HepG2 (cell line): ENCODE measurements around the gene ATP6V0A1. TPM values are rescaled to one million over a fixed set of nuclear protein-coding genes. Genes with fewer than 3 reads are reported as not detected.

ENCODE experiments used
- ATAC-seq: fragments of 200-7000 bp; cut with Tn5 transposase; 3 replicates; pipeline ENCODE4 v1.9.1; 2020; ENCODE audit warnings: mild to moderate bottlenecking, moderate library complexity
- BruUV-seq: library from RNA; stranded (reverse); fragments of 400-500 nt; replicated peaks from 2 replicates; lab custom pipeline; 2021; lab: Mats Ljungman, UMichigan
- CTCF ChIA-PET: fragments of 300-600 bp; formaldehyde crosslinking; extraction: SDS; loops from one replicate; lab custom pipeline; 2021; ENCODE audit warnings: low total read pairs, inconsistent platforms, low intra/inter-chr PET ratio; lab: Yijun Ruan, JAX
- POLR2A ChIA-PET: fragments of 350-600 bp; sonication (Branson Sonifier 250); formaldehyde crosslinking; loops from one replicate; lab custom pipeline; 2020; ENCODE audit warnings: antibody characterized with exemption, inconsistent platforms; lab: Yijun Ruan, JAX
- DNase-seq: peaks from one replicate; pipeline ENCODE4 v3.0.0-alpha.2; 2015; ENCODE audit warnings: low spot score
- FAIRE-seq: peaks from 3 replicates; lab custom pipeline; 2011; peaks lifted over from hg19 to GRCh38; lab: Jason Lieb, UNC
- H2AFZ ChIP-seq: one replicate; pipeline ENCODE4 v1.6.1; 2011; ENCODE audit warnings: low read length, inconsistent platforms
- H3K27ac ChIP-seq: fragments of 300-600 bp; 3 replicates; pipeline ENCODE4 v1.8.0; 2011; ENCODE audit warnings: mixed run types, mild to moderate bottlenecking, mixed read lengths, low read length, inconsistent platforms; ENCODE audit not compliant: insufficient read depth; ENCODE audit errors: extremely low read length
- H3K27me3 ChIP-seq, 2 experiments: fragments of 200-600 bp in 1 of 2; 2 replicates in 1 of 2; 3 replicates in 1 of 2; pipeline versions ENCODE4 v1.6.0 to v1.8.0; 2011; ENCODE audit warnings: low read length in 2 of 2, mild to moderate bottlenecking in 2 of 2, moderate library complexity in 2 of 2, inconsistent platforms in 1 of 2; ENCODE audit not compliant: insufficient read depth in 2 of 2, control insufficient read depth in 1 of 2
- H3K36me3 ChIP-seq, 2 experiments: fragments of 200-600 bp in 1 of 2; replicated peaks in 1 of 2; 2 replicates in 1 of 2; 3 replicates in 1 of 2; pipeline versions ENCODE4 v1.5.1 to v1.8.0; 2011; ENCODE audit warnings: low read length in 2 of 2, inconsistent platforms in 1 of 2; ENCODE audit not compliant: insufficient read depth in 2 of 2, control insufficient read depth in 1 of 2
- H3K4me1 ChIP-seq: 2 replicates; pipeline ENCODE4 v1.5.1; 2012; ENCODE audit warnings: low read length, inconsistent platforms; ENCODE audit not compliant: insufficient read depth
- H3K4me2 ChIP-seq: 2 replicates; pipeline ENCODE4 v1.6.0; 2011; ENCODE audit warnings: low read depth, low read length, inconsistent platforms
- H3K4me3 ChIP-seq, 3 experiments: fragments of 200-600 bp in 1 of 3; sonication (generic), shearing (Covaris generic) in 1 of 3; replicated peaks in 1 of 3; 2 replicates each; pipeline ENCODE4 v1.5.1; 2011 to 2016; ENCODE audit warnings: low read length in 3 of 3, inconsistent platforms in 2 of 3, low read depth in 2 of 3, mild to moderate bottlenecking in 2 of 3, control low read depth in 1 of 3, mixed read lengths in 1 of 3; ENCODE audit not compliant: insufficient read depth in 1 of 3
- H3K79me2 ChIP-seq: one replicate; pipeline ENCODE4 v1.6.1; 2011; ENCODE audit warnings: low read length, inconsistent platforms; ENCODE audit not compliant: insufficient read depth
- H3K9ac ChIP-seq: 2 replicates; pipeline ENCODE4 v1.6.0; 2011; ENCODE audit warnings: mild to moderate bottlenecking, low read depth, low read length, inconsistent platforms; ENCODE audit not compliant: insufficient read depth
- H3K9me3 ChIP-seq: 2 replicates; pipeline ENCODE4 v1.5.1; 2012; ENCODE audit warnings: mild to moderate bottlenecking, low read length
- H4K20me1 ChIP-seq: 2 replicates; pipeline ENCODE4 v1.6.0; 2011; ENCODE audit warnings: inconsistent platforms, mild to moderate bottlenecking, low read length, moderate library complexity; ENCODE audit not compliant: insufficient read depth
- ARNT2 ChIP-seq: sonication (generic); formaldehyde crosslinking; IDR thresholded peaks from 2 replicates; pipeline ENCODE4 v1.8.0; 2022; ENCODE audit warnings: mild to moderate bottlenecking, low read depth, missing genetic modification reagents, moderate library complexity
- CENPX ChIP-seq: sonication (generic); formaldehyde crosslinking; IDR thresholded peaks from 2 replicates; pipeline ENCODE4 v1.9.0; 2021; ENCODE audit warnings: mild to moderate bottlenecking, missing genetic modification reagents, moderate library complexity
- HOXA7 ChIP-seq: sonication (generic); formaldehyde crosslinking; IDR thresholded peaks from 2 replicates; pipeline ENCODE4 v1.8.1; 2022; ENCODE audit warnings: mild to moderate bottlenecking, missing genetic modification reagents, moderate library complexity
- IRX3 ChIP-seq: sonication (generic); formaldehyde crosslinking; IDR thresholded peaks from 2 replicates; pipeline ENCODE4 v1.8.1; 2023; ENCODE audit warnings: mild to moderate bottlenecking, low read depth, missing genetic modification reagents, borderline replicate concordance
- JUNB ChIP-seq: sonication (generic); formaldehyde crosslinking; IDR thresholded peaks from 2 replicates; pipeline ENCODE4 v1.8.0; 2022; ENCODE audit warnings: missing genetic modification reagents, mild to moderate bottlenecking, borderline replicate concordance
- KLF15 ChIP-seq: sonication (generic); formaldehyde crosslinking; IDR thresholded peaks from 2 replicates; pipeline ENCODE4 v1.8.1; 2023; ENCODE audit warnings: borderline replicate concordance, mild to moderate bottlenecking, inconsistent platforms, missing genetic modification reagents, mixed read lengths
- NCOR1 ChIP-seq: fragments of 200-600 bp; sonication (generic); IDR thresholded peaks from 2 replicates; pipeline ENCODE4 v1.7.0; 2017; ENCODE audit warnings: antibody characterized with exemption, low read length, borderline replicate concordance
- NR2C2 ChIP-seq: sonication (generic); formaldehyde crosslinking; IDR thresholded peaks from 2 replicates; pipeline ENCODE4 v1.4.0; 2020; ENCODE audit warnings: missing genetic modification reagents, mild to moderate bottlenecking, moderate library complexity, borderline replicate concordance
- SKI ChIP-seq: fragments of 450-650 bp; IDR thresholded peaks from one replicate; pipeline ENCODE4 v1.6.1; 2018; ENCODE audit warnings: mild to moderate bottlenecking; ENCODE audit not compliant: partially characterized antibody
- SMYD3 ChIP-seq: sonication (generic); formaldehyde crosslinking; IDR thresholded peaks from 2 replicates; pipeline ENCODE4 v1.8.1; 2023; ENCODE audit warnings: mild to moderate bottlenecking, missing genetic modification reagents
- STAT5B ChIP-seq: sonication (generic); formaldehyde crosslinking; IDR thresholded peaks from 2 replicates; pipeline ENCODE4 v1.4.0; 2020; ENCODE audit warnings: missing genetic modification reagents
- TGIF2 ChIP-seq: IDR thresholded peaks from 2 replicates; pipeline ENCODE4 v1.6.1; 2016; ENCODE audit warnings: control low read depth, missing compliant biosample characterization
- THAP8 ChIP-seq: sonication (generic); formaldehyde crosslinking; IDR thresholded peaks from 2 replicates; pipeline ENCODE4 v1.5.1; 2020; ENCODE audit warnings: missing genetic modification reagents, mild to moderate bottlenecking, borderline replicate concordance
- ZC3H13 ChIP-seq: sonication (generic); formaldehyde crosslinking; IDR thresholded peaks from 2 replicates; pipeline ENCODE4 v1.8.1; 2023; ENCODE audit warnings: mild to moderate bottlenecking, missing genetic modification reagents, moderate library complexity
- ZFP36L1 ChIP-seq: sonication (generic); formaldehyde crosslinking; IDR thresholded peaks from 2 replicates; pipeline ENCODE4 v1.8.0; 2022; ENCODE audit warnings: mild to moderate bottlenecking, missing genetic modification reagents, moderate library complexity
- ZNF30 ChIP-seq: sonication (generic); formaldehyde crosslinking; IDR thresholded peaks from 2 replicates; pipeline ENCODE4 v1.5.0; 2020; ENCODE audit warnings: mild to moderate bottlenecking, missing genetic modification reagents
- ZNF460 ChIP-seq: sonication (generic); formaldehyde crosslinking; IDR thresholded peaks from 2 replicates; pipeline ENCODE4 v1.5.1; 2020; ENCODE audit warnings: missing genetic modification reagents, mild to moderate bottlenecking, borderline replicate concordance
- ZNF782 ChIP-seq: sonication (generic); formaldehyde crosslinking; IDR thresholded peaks from 2 replicates; pipeline ENCODE4 v1.4.0; 2020; ENCODE audit warnings: missing genetic modification reagents, mild to moderate bottlenecking, borderline replicate concordance
- ZNF850 ChIP-seq: sonication (generic); formaldehyde crosslinking; conservative IDR thresholded peaks from 2 replicates; pipeline ENCODE4 v1.9.0; 2021; ENCODE audit warnings: mild to moderate bottlenecking, missing genetic modification reagents
- ZSCAN31 ChIP-seq: sonication (generic); formaldehyde crosslinking; IDR thresholded peaks from 2 replicates; pipeline ENCODE4 v1.5.0; 2020; ENCODE audit warnings: low read depth, mild to moderate bottlenecking, missing genetic modification reagents
- WGBS: methylation state at CpG from one replicate; pipeline ENCODE4 v1.1.6; 2017; ENCODE audit warnings: low lambda C conversion rate; 5-methylcytosine and 5-hydroxymethylcytosine counted together
- in situ Hi-C: cut with HindIII; loops from 2 replicates; pipeline ENCODE4 v1.10.0; 2017; ENCODE audit warnings: low pct_unique_long_range_greater_than_20kb; ENCODE audit not compliant: extremely low pct_ligation_motif_present
- intact Hi-C: fragments of 100-400 bp; cut with micrococcal nuclease; formaldehyde crosslinking; loops from one replicate; pipeline ENCODE4 v1.10.0; 2022; ENCODE audit not compliant: unreplicated experiment
- polyA plus RNA-seq, 8 experiments: library from polyadenylated mRNA; depleted of rRNA in 3 of 8; stranded (reverse) in 7 of 8; unstranded in 1 of 8; fragments of >200 nt; fragmentation: Illumina TruSeq in 4 of 8; extraction: Trizol in 4 of 8; gene quantifications; 2 replicates each; pipeline versions ENCODE4 v1.2.1 to v1.2.3, GENCODE V29; 2011 to 2016; ENCODE audit warnings: low read depth in 4 of 8, missing spikeins in 1 of 8, mixed read lengths in 1 of 8; ENCODE audit not compliant: insufficient read depth in 1 of 8
- total RNA-seq, 5 experiments: library from RNA; depleted of rRNA; stranded (reverse); fragments of >200 nt; fragmentation: Illumina TruSeq; extraction: Trizol; gene quantifications; 2 replicates each; pipeline ENCODE4 v1.2.3, GENCODE V29; 2016; ENCODE audit warnings: low read depth in 1 of 5
- TF ChIP-seq, protein P1 (sequence below): sonication (generic); formaldehyde crosslinking; conservative IDR thresholded peaks from 2 replicates; pipeline ENCODE4 v1.8.1; 2023; ENCODE audit warnings: missing genetic modification reagents
- TF ChIP-seq, protein P2 (sequence below): sonication (generic); formaldehyde crosslinking; IDR thresholded peaks from 2 replicates; pipeline ENCODE4 v1.5.0; 2020; ENCODE audit warnings: mild to moderate bottlenecking, missing genetic modification reagents

ATP6V0A1 gene
- total and polyA plus RNA-seq, 2 of the 13 experiments (the other 11 are each of a cell fraction or from before 2014, with no cell fraction given) = 27.9 to 54.1 TPM

- ATAC-seq (no peak), FAIRE-seq (no peak), DNase-seq (no peak)
- Histone ChIP-seq H3K27me3 (no peaks in the 10 kb centered on the region; a peak in 1 of 5 replicates), H2AFZ (no peak overlapping the region), H3K4me3 (peak overlapping the region; percentile 66 to 91 (median 79)), H3K4me2 (peak overlapping the region; percentile 82), H3K27ac (peak overlapping the region; percentile 91), H3K79me2 (peaks cover 35% of the 10 kb centered on the region), H3K9ac (peak overlapping the region; percentile 94), H4K20me1 (no peaks in the 10 kb centered on the region), H3K9me3 (no peaks in the 10 kb centered on the region), H3K4me1 (peaks cover 61% of the 10 kb centered on the region), H3K36me3 (peaks cover 14 to 25% of the 10 kb centered on the region in 2 experiments)
- 0% methylated on average over 14 of the region's 14 CpGs for WGBS
- in situ Hi-C loops = no loop called here
- POLR2A ChIA-PET = interaction anchor here (0.6 to 8.5 kb wide), 14 partner anchors 10 to 259 kb away, joined by 3 to 128 read pairs (median 9); partner anchors contain the start of genes HSD17B1, NAGLU, PLEKHH3 and PSMC3IP
- BruUV-seq = no TSS peak
- intact Hi-C loops = no loop called here
- CTCF ChIA-PET = interaction anchor here (1.1 kb wide), 1 partner anchor 14 kb away, joined by 3 read pairs; the partner anchor contains the start of gene PSMC3IP
- TF ChIP-seq STAT5B (CRISPR knock-in tag) (no peak), ARNT2 (CRISPR knock-in tag) (no peak), IRX3 (CRISPR knock-in tag) (no peak), ZC3H13 (no peak), SKI (no peak), ZNF782 (CRISPR knock-in tag) (no peak), NR2C2 (CRISPR knock-in tag) (no peak), NCOR1 (no peak; the same call in 1 of the 2 replicates), KLF15 (CRISPR knock-in tag) (0 out of 2 replicates have a peak, but pooled peaks have one; percentile 62), ZFP36L1 (CRISPR knock-in tag) (no peak), CENPX (CRISPR knock-in tag) (no peak), ZNF460 (no peak), SMYD3 (no peak), JUNB (no peak), HOXA7 (CRISPR knock-in tag) (no peak), ZNF30 (CRISPR knock-in tag) (no peak), ZSCAN31 (CRISPR knock-in tag) (peak; percentile 39), ZNF850 (no peak), TGIF2 (no peak), THAP8 (CRISPR knock-in tag) (no peak)
- TF ChIP-seq, protein P1, sequence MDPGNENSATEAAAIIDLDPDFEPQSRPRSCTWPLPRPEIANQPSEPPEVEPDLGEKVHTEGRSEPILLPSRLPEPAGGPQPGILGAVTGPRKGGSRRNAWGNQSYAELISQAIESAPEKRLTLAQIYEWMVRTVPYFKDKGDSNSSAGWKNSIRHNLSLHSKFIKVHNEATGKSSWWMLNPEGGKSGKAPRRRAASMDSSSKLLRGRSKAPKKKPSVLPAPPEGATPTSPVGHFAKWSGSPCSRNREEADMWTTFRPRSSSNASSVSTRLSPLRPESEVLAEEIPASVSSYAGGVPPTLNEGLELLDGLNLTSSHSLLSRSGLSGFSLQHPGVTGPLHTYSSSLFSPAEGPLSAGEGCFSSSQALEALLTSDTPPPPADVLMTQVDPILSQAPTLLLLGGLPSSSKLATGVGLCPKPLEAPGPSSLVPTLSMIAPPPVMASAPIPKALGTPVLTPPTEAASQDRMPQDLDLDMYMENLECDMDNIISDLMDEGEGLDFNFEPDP (CRISPR knock-in tag) = no peak
- TF ChIP-seq, protein P2, sequence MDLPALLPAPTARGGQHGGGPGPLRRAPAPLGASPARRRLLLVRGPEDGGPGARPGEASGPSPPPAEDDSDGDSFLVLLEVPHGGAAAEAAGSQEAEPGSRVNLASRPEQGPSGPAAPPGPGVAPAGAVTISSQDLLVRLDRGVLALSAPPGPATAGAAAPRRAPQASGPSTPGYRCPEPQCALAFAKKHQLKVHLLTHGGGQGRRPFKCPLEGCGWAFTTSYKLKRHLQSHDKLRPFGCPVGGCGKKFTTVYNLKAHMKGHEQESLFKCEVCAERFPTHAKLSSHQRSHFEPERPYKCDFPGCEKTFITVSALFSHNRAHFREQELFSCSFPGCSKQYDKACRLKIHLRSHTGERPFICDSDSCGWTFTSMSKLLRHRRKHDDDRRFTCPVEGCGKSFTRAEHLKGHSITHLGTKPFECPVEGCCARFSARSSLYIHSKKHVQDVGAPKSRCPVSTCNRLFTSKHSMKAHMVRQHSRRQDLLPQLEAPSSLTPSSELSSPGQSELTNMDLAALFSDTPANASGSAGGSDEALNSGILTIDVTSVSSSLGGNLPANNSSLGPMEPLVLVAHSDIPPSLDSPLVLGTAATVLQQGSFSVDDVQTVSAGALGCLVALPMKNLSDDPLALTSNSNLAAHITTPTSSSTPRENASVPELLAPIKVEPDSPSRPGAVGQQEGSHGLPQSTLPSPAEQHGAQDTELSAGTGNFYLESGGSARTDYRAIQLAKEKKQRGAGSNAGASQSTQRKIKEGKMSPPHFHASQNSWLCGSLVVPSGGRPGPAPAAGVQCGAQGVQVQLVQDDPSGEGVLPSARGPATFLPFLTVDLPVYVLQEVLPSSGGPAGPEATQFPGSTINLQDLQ = no peak
Observed at GRCh38 chr17:42563143-42563509, 104.4 kb downstream of the ATP6V0A1 start.
